Measurements from ENCODE around the gene PTK7.
A peak's percentile ranks its signal among the peaks of the same experiment; 100 is the strongest.

Gene PTK7

DNA sequence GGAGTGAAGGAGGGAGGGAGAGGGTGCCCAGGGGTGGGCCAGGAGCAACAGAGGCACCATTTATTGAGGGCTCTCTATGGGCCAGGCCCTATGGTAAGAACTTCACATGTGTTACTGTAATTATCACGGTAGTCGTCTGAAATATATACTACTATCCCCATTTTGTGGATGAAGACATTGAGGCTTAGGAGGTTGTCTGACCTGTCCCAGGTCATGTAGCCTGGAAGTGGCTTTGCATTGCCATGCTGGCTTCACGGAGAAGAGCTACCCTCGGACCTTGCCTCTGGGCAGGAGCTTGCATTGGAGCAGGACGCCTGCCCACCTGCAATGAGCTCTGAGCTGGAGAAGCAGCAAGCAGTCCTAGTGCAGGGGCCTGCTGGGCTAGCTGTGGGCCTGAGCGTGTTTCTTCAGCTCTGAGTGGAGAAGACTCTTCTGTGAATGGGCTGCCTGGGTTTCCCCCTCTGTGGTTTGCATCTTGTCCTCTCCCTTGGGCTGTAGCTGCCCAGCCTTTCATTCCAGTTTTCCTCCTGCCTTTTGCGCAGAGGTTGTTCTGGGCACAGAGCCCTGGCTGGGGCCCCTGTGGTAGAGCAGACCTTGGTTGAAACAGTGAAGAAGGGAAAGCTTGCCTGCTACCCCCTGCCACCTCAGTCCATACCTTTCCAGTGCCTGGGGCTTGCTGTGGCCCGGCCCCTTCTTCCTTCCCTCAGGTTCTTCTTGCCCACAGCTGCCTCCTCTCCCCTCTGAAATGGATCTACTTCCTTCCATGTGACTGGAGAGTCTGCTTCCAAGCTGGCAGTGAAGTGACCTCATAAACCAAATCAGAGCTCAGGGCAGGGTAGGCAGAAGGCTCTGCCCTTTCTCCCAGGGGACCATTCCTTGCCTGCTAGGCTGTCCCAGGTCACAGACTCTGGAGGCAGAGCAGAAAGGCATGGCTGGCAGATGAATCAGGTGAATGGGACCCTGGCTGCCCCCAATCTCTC is 70.9 kb downstream of the PTK7 start:
- no peak for DNase-seq (ENCODE audit: low read depth)

DNA sequence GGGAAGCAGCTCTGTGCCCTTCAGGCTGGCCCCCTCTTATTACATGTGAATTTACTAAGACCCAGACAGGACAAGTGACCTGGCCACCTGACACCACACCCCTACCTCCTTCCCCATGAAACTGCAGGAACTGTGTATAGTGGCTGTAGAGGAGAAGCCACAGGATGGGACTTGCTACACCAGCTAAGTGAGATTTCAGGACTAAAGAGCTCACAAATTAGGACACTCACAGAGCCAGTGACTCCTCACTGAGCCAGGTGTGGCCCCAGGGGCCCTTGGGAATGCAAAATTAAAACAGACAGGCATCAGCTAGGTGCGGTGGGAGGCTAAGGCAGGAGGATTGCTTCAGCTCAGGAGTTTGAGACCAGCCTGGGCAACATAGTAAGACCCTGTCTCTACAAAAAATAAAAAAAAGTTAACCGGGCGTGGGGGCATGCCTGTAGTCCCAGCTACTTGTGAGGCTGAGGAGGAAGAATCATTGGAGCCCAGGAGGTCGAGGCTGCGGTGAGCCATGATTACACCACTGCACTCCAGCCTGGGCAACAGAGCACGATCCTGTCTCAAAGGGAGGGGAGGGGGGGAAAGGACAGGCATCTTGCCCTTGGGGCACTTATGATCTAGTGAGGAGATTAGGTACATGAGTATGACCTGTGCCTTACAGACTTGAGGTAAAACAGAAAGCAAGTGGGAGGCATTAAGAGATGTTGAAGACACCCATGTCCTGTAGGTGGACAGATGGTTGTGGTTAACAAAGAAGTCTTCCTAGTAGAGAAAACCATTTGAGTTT is 71.8 kb downstream of the PTK7 start:
- DNase-seq (ENCODE audit: low read depth) = no peak

DNA sequence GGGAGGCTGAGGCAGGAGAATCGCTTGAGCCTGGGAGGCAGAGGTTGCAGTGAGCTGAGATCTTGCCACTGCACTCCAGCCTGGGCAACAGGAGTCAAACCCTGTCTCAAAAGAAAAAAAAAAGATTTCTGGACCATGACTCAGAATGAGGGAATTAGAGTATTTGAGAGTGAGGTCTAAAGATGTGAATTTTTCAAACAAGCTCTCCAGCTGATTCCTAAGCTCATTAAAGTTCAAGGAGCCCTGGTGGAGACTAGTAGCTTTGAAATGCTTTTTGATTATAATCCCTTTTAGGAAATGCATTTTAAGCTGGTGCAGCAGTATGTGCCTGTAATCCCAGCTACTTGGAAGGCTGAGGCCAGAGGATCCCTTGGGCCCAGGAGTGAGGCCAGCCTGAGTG is 73.2 kb downstream of the PTK7 start:
- no peak for DNase-seq (ENCODE audit: low read depth)

DNA sequence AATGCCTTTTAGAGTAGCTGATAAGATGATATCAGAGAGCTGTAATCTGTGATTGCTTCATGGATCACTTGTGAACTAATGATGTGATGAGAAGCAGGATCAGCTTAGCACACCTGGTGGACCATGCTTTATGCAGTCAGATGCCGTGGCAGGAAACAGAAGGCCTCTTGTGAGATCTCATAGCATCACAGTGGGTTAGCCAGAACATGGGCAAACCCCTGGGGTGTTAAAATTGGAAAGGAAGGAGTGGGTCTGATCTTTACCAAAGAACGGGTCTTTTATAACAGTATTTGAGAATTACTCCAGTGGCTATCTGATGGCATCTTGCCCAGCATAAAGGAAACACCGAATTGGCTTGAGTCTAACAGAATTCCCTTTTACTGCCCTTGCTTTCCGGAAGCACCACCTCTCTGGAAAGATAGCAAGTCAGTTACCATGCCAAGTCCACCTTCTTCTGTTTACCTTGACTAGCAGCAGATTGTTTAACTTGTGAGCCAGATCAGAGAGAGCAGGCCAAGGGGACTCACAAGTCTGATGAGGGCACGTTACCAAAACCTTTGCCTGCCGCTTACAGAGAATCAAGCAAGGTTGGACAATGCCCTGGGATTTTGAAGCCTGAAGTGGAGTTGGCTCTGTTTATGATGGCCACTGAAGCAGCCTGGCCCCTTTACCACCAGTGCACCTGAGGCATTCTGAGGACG is 74.1 kb downstream of the PTK7 start:
- DNase-seq (ENCODE audit: low read depth) = no peak

DNA sequence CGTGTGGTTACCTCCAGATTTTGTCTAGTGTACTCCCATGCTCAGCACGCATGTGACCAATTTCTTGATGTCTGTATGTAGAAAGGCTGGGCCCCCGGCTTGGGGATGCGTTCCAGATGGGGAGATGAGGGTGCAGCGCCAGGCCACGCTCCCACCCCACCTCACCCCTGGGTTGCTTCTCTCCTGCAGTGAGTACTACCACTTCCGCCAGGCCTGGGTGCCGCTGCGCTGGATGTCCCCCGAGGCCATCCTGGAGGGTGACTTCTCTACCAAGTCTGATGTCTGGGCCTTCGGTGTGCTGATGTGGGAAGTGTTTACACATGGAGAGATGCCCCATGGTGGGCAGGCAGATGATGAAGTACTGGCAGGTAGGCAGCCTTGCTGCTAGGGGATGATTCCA is 83.5 kb downstream of the PTK7 start:
- DNase-seq (ENCODE audit: low read depth) = no peak

DNA sequence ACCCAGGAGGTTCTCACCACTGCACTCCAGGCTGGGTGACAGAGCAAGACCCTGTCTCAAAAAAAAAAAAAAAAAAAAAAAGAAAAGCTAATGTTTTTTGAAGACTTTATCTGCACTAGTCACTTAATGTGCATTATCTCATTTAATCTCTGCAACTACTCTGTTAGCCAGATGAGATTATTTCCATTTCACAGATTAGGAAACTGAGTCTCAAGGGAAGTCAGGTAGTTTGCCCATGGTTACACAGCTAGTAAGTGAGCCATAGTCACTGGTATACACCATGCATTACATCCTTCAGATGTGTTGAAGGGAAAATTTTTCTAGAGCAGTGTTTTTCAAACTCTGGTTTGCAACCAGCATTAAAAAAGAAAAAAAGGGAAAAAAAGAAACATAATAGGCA is 87.8 kb downstream of the PTK7 start:
- DNase-seq (ENCODE audit: low read depth) = no peak

DNA sequence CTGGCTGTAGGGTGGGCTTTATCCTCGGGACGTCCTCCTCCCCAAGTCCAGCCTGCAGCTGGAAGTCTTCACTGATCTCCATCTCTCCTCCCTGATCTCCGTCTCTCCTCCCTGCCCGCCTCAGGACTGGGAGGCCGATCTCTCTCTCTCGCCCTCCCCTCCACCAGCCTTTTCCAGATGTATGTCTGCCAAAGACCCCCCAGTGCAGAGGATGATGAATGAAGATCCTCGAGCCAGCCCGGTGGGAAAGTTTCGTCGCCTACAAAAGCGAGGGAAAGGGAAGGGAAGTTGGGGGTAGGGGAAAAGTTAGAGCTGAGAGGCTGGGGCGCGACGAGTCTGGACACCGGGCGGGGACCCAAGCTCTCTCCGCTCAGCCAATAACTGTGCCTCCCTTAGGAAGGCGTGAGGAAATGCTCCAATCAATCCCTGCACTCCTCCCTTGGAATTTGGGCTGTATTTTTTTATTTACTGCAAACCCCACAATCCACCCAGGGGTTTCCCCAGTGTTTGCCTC is 94.4 kb downstream of the PTK7 start:
- DNase-seq (ENCODE audit: low read depth) = no peak

DNA sequence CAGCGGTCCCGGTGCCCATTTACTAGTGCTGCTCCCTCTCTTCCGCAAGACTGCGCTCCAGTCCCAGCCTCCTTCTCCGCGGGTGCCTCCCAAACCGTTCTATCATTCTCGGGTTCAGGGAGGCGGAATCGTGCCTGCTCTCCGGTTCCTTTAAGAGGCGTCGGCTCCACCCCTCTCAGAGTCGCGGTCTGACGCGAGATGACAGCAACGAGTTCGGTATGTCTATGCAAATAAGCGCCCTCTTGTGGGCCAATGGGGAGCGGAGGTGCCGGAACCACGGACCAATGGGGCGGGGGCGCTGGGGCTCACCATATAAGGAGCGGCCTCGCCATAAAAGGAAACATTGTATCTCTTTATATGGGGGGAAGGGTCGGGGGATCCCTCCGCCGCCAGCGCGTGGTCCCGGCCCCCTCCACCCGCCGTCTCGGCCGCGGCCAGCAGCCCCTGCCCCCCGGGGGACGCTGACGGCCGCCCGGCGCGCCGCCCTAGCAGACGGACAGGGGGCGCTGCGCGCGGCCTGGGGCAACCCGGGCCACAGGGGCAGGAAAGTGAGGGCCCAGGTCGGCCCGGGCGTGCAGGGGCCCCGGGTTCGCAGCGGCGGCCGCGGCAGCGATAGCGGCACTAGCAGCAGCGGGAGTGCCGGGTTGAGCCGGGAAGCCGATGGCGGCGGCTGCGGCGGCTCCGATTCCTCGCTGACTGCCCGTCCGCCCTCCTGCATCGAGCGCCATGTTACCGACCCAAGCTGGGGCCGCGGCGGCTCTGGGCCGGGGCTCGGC is 95.0 kb downstream of the PTK7 start, which contains the start of gene SRF:
TSS of gene SRF (plus strand) at position 339 of the 776 bp plus-strand sequence. CDS start at position 727, 388 bp downstream.
- DNase-seq (ENCODE audit: low read depth) = peak; percentile 99

DNA sequence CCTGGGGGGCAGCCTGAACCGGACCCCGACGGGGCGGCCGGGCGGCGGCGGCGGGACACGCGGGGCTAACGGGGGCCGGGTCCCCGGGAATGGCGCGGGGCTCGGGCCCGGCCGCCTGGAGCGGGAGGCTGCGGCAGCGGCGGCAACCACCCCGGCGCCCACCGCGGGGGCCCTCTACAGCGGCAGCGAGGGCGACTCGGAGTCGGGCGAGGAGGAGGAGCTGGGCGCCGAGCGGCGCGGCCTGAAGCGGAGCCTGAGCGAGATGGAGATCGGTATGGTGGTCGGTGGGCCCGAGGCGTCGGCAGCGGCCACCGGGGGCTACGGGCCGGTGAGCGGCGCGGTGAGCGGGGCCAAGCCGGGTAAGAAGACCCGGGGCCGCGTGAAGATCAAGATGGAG is 95.6 kb downstream of the PTK7 start:
- no peak for DNase-seq (ENCODE audit: low read depth)

DNA sequence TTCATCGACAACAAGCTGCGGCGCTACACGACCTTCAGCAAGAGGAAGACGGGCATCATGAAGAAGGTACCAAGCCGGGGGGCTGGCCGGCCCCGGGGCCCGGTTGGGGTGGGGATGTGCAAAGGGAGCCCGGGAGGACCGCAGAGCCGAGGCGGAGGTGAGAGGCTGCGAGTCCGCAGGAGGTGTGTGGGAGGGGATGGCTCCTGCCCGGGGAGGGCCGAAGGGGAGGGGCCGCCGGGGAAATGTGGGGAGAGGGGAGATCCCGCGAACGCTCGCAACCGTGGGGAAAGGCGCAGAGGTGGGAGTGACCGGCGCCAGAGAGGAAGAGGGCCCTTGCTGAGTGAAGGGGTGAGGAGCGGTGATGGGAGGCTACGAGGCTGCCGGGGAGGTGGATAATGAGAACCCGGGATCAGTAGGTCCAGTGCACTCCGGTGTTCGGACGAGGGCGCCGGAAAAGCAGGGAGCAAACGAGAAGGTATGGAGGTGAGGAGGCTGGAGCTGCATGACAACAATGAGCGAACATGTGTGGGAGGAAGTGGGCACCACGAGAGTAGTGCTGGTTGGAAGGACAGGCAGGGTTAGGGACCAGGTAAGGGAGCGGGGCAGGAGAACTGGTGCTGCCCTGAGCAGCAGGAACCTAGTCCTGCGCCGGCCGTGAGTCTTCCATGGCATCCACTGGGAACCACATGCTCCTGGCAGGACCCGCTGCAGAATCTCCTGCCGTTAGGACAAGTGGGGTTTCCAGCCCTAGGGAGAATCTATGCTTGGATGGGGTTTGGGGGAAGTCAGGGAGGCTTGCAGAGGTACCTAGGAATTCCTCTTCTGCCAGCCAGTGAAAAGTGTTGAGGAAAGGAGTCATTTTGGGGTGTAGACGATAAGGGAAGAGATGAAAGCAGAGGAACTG is 96.2 kb downstream of the PTK7 start:
- DNase-seq (ENCODE audit: low read depth) = peak; percentile 43

DNA sequence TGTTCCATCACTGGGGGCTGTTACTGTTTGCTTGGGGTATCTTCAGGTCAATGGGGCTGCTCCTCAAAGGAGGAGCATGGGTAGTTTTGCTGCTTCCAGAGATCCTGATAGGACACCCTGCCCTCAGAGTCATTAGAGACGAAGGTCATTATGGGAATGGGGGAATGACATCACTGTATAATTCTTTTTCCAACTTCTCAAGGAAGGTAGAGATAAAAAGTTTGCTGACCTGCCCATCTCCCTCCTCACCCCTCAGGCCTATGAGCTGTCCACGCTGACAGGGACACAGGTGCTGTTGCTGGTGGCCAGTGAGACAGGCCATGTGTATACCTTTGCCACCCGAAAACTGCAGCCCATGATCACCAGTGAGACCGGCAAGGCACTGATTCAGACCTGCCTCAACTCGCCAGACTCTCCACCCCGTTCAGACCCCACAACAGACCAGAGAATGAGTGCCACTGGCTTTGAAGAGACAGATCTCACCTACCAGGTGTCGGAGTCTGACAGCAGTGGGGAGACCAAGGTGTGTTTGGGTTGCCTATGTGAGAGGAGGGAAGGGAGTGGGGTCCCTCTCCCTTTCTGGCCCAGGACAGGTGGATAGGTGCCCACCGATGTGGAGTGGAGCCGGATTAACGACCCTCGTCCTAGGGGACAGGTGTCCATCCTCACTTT is 97.6 kb downstream of the PTK7 start:
- DNase-seq (ENCODE audit: low read depth) = no peak

DNA sequence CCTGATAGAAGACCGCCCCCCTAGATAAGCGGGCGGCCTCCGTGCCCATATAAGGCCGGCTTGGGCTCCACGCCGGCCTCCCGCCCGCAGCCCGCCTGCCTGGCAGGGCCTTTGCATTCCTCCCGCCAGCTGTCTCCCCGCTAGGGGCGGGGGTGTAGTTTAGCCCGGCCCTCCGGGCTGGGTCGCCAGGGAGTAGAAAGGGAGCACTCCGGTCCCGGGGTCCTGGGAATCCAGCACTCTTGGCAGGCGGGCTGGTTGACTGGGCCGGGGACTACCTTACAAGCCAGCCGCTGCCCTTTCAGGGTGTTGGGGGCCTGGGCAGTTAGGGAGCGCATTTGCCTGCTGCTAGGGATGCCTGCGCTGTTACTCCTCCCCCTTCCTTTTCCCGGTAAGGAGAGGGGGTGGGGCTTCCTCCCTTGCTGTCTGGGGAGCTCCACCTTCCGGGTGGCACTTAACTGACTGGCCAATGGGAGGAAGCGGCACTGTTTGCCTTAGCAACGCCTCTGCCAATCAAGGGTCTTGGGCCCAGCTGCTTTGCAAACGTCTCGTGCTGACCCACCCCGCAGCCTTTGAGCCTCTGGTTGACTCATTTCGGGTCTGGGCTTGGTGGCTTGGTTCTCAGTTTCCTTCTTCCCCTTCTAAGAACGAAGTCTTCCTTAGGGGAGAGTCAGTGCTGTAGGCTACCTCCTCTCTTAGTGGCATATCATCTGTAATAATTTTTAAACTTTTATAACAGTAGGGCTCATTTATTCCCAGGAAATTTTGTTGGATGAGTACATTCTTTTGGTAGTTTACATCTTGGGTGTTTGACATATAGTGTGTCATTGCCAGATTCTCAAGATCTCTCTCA is 98.4 kb downstream of the PTK7 start:
- peak; percentile 99 for DNase-seq (ENCODE audit: low read depth)

DNA sequence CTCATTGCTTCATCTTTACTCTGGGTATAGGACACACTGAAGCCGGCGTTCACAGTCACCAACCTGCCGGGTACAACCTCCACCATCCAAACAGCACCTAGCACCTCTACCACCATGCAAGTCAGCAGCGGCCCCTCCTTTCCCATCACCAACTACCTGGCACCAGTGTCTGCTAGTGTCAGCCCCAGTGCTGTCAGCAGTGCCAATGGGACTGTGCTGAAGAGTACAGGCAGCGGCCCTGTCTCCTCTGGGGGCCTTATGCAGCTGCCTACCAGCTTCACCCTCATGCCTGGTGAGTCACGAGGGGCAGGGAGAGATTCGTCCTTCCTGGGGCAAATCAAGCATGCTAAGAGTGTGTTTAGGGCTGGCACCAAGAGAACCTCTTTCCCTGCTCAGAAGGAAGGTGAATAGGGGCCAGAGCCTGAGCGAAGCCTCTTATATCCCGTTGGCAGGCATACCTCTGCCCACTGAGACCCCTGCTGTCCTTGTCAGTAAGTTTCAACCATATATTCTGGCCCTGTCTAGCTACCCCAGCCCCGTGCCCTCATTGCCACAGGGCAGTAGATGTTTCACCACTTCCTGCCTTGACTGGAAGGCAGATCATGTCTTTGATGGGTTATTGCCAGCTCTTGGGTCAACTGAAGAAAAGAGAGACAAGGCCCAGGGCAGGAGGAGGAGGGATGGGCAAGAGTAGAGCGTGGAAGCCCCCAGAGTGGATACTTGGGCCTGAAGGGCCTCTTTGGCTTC is 99.7 kb downstream of the PTK7 start:
- DNase-seq (ENCODE audit: low read depth) = no peak

DNA sequence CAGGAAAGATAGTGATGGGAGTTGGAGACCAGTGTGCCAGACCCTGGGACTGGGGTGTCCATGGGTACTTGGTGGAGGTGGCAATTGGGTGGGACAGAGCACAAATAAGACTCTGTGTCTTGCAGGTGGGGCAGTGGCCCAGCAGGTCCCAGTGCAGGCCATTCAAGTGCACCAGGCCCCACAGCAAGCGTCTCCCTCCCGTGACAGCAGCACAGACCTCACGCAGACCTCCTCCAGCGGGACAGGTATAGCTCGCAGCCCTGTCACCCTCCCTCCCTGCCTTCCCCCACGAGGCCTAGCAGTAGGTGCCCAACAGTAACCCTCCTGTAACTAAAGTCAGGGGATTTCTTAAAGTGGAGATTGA is 100.3 kb downstream of the PTK7 start:
- DNase-seq (ENCODE audit: low read depth) = no peak

DNA sequence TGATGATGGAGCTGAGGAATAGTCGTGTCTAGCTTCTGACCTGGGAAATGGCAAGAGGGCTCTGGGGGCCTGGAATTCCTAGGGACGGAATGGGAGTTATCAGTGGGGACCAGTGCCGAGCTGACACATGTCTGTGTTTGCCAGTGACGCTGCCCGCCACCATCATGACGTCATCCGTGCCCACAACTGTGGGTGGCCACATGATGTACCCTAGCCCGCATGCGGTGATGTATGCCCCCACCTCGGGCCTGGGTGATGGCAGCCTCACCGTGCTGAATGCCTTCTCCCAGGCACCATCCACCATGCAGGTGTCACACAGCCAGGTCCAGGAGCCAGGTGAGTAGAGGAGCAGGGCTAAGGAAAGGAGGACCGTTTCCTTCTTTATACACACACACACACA is 102.0 kb downstream of the PTK7 start:
- no peak for DNase-seq (ENCODE audit: low read depth)

DNA sequence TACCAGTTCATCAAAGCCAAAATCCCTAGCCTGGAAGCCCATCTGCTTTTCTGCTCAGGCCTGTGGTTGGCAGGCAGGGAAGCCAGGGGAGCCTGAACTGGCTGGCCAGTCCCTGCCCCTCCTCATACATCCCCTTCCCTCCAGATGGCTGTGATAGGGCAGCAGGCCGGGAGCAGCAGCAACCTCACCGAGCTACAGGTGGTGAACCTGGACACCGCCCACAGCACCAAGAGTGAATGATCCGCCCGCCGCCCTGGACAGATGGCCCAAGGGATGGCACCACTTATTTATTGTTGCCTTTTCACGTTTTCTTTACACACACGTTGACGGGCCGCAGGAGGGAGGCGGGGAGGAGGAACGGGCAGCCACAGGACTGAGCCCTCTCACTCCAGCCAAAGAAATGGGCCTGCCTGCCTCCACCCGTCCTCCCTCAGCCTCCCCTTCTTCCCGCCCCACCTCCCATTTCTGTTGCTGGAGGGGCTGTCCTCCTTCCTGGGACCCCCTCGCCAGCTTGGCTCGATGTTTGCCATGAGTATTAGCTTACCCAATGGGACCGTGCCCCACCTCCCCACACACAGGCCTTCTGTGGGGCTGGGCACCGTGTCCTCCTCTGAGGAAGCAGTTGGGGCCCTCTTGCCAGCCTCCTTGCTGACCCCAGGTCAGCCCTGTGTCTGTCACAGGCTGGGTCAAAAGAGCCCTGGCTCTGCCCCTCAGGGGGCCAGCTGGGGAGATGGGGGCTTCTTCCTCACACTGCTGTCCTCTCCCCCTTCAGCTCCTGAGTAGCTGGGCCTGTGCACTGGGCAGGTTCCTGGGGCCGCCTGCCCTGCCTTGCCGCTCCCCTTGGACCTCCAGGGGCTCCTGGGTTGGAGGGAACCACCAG is 103.1 kb downstream of the PTK7 start:
- no peak for DNase-seq (ENCODE audit: low read depth)

DNA sequence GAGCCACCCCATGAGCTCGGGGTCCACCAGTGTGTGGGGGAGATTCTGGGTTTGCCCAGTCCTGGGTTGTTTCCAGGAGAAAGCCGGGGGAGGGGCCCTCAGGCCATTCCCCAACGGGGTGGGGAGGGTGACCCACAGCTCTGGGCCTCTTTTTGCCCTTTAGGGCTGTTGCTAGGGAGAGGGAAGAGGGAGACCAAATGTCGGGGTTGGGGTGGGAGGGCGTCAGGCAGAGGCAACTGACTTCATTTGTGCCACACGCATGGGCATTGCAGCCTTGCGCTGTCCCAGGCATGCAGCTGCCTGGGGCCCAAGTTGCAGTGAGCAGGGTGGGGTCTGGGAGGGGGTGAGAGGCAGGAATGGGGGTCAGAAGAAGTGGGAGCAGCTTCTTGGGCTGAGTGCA is 103.9 kb downstream of the PTK7 start:
- DNase-seq (ENCODE audit: low read depth) = no peak

All from amniotic epithelial cell (primary cell).